Large intestine (tissue), 3 donors: ENCODE results near the gene EXOC4. TPM values are rescaled to one million over a fixed set of nuclear protein-coding genes. Genes with fewer than 3 reads are reported as not detected.

Experiments
- DNase-seq, 2 donors: peaks; one replicate each; pipeline versions ENCODE4 v3.0.0 to v3.0.0-alpha.2; 2013
- H3K27ac ChIP-seq: one replicate; pipeline ENCODE4 v1.5.1; 2013; ENCODE audit warnings: low read length
- H3K27me3 ChIP-seq: 2 replicates; pipeline ENCODE4 v1.6.1; 2013; ENCODE audit warnings: low read length; ENCODE audit not compliant: control insufficient read depth, insufficient read depth
- H3K36me3 ChIP-seq: 2 replicates; pipeline ENCODE4 v1.6.1; 2013; ENCODE audit warnings: low read length; ENCODE audit not compliant: control insufficient read depth, insufficient read depth
- H3K4me1 ChIP-seq: one replicate; pipeline ENCODE4 v1.6.1; 2013; ENCODE audit warnings: low read length; ENCODE audit not compliant: control insufficient read depth, insufficient read depth
- H3K4me3 ChIP-seq: one replicate; pipeline ENCODE4 v1.5.1; 2013; ENCODE audit warnings: low read length
- H3K9me3 ChIP-seq: one replicate; pipeline ENCODE4 v1.6.1; 2013; ENCODE audit warnings: mild to moderate bottlenecking, low read depth, low read length, moderate library complexity; ENCODE audit not compliant: control insufficient read depth
- WGBS: methylation state at CpG from one replicate; pipeline ENCODE4 v1.1.5; 2013; ENCODE audit warnings: low lambda C conversion rate; ENCODE audit not compliant: insufficient coverage; 5-methylcytosine and 5-hydroxymethylcytosine counted together
- polyA plus RNA-seq: library from polyadenylated mRNA; unstranded; fragments of 120-200 nt; gene quantifications from one replicate; pipeline ENCODE4 v1.2.1, GENCODE V29; 2013

The EXOC4 gene
- polyA plus RNA-seq, 1 donor: 45.4 TPM

DNA sequence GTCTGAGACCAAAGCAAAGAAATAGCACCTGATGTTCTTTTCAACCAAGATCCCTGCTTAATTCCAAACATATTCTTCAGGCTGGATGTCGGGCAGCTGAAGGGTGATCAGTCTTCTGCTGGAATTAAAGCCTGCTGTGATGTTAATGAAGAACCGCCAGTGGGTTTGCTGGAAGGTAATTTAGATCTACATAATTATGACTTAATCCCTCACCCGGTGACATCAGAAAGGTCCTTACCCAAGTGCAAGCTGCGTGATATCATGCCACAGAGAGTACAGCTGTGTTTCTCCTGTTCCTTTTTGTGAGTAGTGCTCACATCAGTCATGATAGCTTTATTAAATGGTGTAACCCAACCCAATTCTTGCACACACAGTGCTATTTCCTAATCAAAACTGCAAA lies 845.2 kb downstream of the EXOC4 start:
- H3K36me3 ChIP-seq: no peaks in the 10 kb centered on the region
- H3K9me3 ChIP-seq: no peaks in the 10 kb centered on the region
- no peak overlapping the region for H3K4me3 ChIP-seq
- WGBS: no CpG with 5 or more reads among the region's 4 CpGs
- no peaks in the 10 kb centered on the region for H3K27me3 ChIP-seq
- H3K4me1 ChIP-seq: no peaks in the 10 kb centered on the region
- no peak overlapping the region for H3K27ac ChIP-seq
- no peak for DNase-seq

DNA sequence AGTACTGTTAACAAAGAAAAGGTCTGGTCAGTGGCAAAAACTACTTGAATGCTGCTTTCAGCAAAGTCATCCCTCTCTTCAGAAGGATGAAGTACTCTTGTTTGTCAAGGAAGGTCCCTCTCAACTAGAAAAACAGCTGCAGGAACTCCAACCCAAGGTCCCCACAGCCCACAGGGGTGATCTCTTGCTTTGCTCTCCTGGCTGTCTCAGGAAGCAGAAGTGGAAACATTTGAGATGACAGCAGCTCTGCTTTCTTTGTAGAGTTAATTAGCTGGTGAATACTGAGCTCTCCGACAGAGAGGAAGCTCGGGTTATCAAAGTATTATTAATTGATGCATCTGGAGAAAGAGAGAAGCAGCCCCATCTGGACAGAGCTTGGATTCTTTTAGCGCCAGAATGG lies 848.8 kb downstream of the EXOC4 start:
- Histone ChIP-seq H3K27ac (no peak overlapping the region), H3K4me3 (no peak overlapping the region), H3K9me3 (no peaks in the 10 kb centered on the region), H3K4me1 (no peaks in the 10 kb centered on the region), H3K36me3 (no peaks in the 10 kb centered on the region), H3K27me3 (no peaks in the 10 kb centered on the region)
- no CpG with 5 or more reads among the region's 3 CpGs for WGBS
- no peak for DNase-seq

GRCh38 chr7:134104166-134104565 lies 851.3 kb downstream of the EXOC4 start:
- H3K4me1 ChIP-seq: no peaks in the 10 kb centered on the region
- no peaks in the 10 kb centered on the region for H3K27me3 ChIP-seq
- H3K4me3 ChIP-seq: no peak overlapping the region
- DNase-seq: no peak
- H3K36me3 ChIP-seq: no peaks in the 10 kb centered on the region
- H3K27ac ChIP-seq: no peak overlapping the region
- no peaks in the 10 kb centered on the region for H3K9me3 ChIP-seq
- no CpG with 5 or more reads among the region's 4 CpGs for WGBS

DNA sequence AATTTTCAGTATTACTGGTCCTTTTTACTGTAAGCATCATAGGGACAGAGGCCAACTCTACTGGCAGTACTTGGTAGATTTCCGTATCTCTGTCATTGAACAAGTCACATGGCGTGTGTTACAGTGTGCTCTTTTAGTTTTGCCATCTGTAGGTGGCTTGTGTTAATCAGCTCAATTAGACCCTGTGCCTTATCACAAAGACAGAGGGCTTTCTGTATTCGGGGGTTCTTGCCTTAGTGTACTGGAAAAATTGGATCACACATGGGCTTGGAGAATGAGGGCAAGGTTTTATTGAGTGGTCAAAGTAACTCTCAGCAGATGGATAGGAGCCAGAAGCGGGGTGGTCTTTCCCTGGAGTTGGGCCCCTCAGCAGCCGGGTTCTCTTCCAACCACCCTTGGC lies 853.0 kb downstream of the EXOC4 start:
- no peak for DNase-seq

GRCh38 chr7:134108802-134109201 lies 855.9 kb downstream of the EXOC4 start:
- Histone ChIP-seq H3K9me3 (no peaks in the 10 kb centered on the region), H3K27ac (no peak overlapping the region), H3K4me3 (no peak overlapping the region), H3K4me1 (no peaks in the 10 kb centered on the region), H3K36me3 (no peaks in the 10 kb centered on the region), H3K27me3 (no peaks in the 10 kb centered on the region)
- DNase-seq: no peak
- WGBS: no CpG with 5 or more reads among the region's 2 CpGs

More for the DNA sequence above, 853.0 kb downstream of the EXOC4 start:
- Histone ChIP-seq H3K4me3 (no peak overlapping the region), H3K27ac (no peak overlapping the region), H3K27me3 (no peaks in the 10 kb centered on the region), H3K9me3 (no peaks in the 10 kb centered on the region), H3K4me1 (no peaks in the 10 kb centered on the region), H3K36me3 (no peaks in the 10 kb centered on the region)
- no CpG with 5 or more reads among the region's 5 CpGs for WGBS

GRCh38 chr7:134113655-134114054 lies 860.8 kb downstream of the EXOC4 start:
- no peaks in the 10 kb centered on the region for H3K9me3 ChIP-seq
- peak in 1 of 2 donors; percentile 0 for DNase-seq
- H3K36me3 ChIP-seq: no peaks in the 10 kb centered on the region
- no peaks in the 10 kb centered on the region for H3K4me1 ChIP-seq
- H3K4me3 ChIP-seq: no peak overlapping the region
- no peak overlapping the region for H3K27ac ChIP-seq
- H3K27me3 ChIP-seq: no peaks in the 10 kb centered on the region

- no CpG with 5 or more reads among the region's 4 CpGs for WGBS
- Histone ChIP-seq H3K4me3 (no peak overlapping the region), H3K9me3 (no peaks in the 10 kb centered on the region), H3K4me1 (no peaks in the 10 kb centered on the region), H3K27ac (no peak overlapping the region), H3K36me3 (no peaks in the 10 kb centered on the region), H3K27me3 (no peaks in the 10 kb centered on the region)
- DNase-seq: peak in 1 of 2 donors; percentile 0
Measured at GRCh38 chr7:134114992-134115391, 862.1 kb downstream of the EXOC4 start.

Other genes with a start within 250 kb of the EXOC4 start
- gene CHCHD3, start 171.0 kb upstream of the EXOC4 start, polyA plus RNA-seq: 56.8 TPM